ENCODE data around the gene RBM41.

Gene RBM41

DNA sequence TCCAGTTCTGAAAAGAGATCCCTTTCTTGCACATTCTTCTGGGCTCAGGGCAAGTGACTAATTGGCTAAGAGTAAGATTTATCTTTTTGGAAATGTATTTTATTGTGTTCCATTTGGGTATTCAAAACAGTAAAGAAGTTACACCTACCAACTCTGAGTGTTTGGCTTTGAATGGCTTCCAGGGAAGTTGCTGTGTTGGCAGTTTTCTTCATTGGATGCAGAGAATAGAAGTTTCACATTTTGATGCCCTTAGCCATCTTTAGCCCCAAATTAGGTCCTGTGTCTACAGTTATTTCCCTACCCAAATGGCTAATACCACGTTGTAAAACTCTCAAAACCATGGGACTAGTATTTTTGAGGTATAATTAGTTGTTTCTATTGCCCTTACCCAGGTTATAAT lies 88.9 kb downstream of the RBM41 start:
- DNase-seq (ENCODE audit: low read depth, low spot score), result no peak

DNA sequence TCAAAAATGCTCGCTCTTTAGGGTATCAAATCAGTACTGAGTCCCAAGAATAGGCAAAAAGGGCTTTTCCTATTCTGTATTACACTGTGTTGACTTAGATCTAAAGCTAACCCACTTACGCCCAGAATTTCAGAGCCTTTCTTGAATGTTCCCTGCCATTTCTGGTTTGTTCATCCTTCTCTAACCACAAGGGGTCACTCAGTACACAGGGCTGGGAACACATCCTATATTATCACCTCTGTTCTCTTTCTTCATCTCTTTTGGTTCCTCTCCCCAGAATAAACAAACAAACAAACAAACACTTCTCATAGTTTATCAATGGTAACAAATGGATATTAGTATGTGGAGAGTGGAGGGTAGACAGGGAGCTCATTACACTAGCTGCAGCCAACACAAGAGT lies 93.1 kb downstream of the RBM41 start:
- peak; percentile 2 for DNase-seq (ENCODE audit: low read depth, low spot score)

DNA sequence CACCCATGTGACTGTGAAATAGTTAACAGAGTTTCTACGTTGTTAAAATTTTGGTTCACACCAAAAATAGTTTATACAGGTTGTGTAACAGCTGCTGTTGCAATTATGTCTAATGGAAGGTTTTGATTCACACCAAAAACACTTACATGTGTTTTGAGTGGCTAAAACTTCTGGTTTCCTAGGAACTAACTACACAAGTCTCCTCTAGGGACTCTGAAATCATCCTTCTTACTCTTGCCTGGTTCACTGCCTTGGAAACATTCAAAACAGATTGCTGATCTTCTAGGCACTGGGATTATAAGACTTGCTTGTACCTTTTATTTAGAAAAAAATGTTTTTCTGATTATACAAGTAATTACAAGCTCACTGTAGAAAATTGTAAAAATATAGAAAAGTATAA lies 103.7 kb downstream of the RBM41 start:
- no peak for DNase-seq (ENCODE audit: low read depth, low spot score)
